ENCODE data around the gene SCAMP1. TPM values are rescaled to one million over a fixed set of nuclear protein-coding genes. Genes with fewer than 3 reads are reported as not detected.

SCAMP1 gene
- 35.3 TPM for total RNA-seq (2013)
- polyA plus RNA-seq (10 to 100 TPM in 2 of 3 donors, 1 to 10 TPM in 1; 5.4 to 52.4 (median 47.8) TPM), polyA minus RNA-seq (13.7 and 21.0 TPM in 2 replicates), total RNA-seq (27.7 to 85.5 (median 44.3) reads per million in 11 experiments)

GRCh38 chr5:78359831-78360673 lies at the start of gene SCAMP1:
Gene SCAMP1, plus strand, starts transcription at chr5:78360617. Its CDS starts 55 bp downstream, at chr5:78360672.
- DNase-seq: peak; percentile 94 to 97 (median 94)
- intact Hi-C loops (cut with micrococcal nuclease): loop anchor here (2.0 to 10.0 kb wide), 2 partner anchors 65 to 285 kb away; partner anchors contain the start of genes AP3B1 (in 2 of the 2) and LHFPL2 (in 1 of the 2)
- H3K4me1 ChIP-seq (ENCODE audit: control insufficient read depth in 1 of 2, insufficient read depth in 2 of 2, low read length in 2 of 2): peaks cover 16 to 32% of the 10 kb centered on the region in 2 donors
- peak within 1 kb of the TSS; percentile 91 to 97 (median 96) for H3K27ac Mint-ChIP-seq
- H4K20me1 ChIP-seq (ENCODE audit: insufficient read depth, low read length): peaks cover 21% of the 10 kb centered on the region
- peaks cover 0 to 2% (median 0%) of the 10 kb centered on the region in 3 donors for H3K27me3 Mint-ChIP-seq (ENCODE audit: low read depth in 3 of 3)
- no peaks in the 10 kb centered on the region for H3K36me3 ChIP-seq (replicated peaks in 1 of 2; ENCODE audit: control insufficient read depth in 1 of 2, insufficient read depth in 2 of 2, low read length in 2 of 2)
- H3K9me3 ChIP-seq (replicated peaks in 1 of 2; ENCODE audit: control insufficient read depth in 1 of 2, insufficient read depth in 1 of 2, low read length in 2 of 2): no peaks in the 10 kb centered on the region
- WGBS (ENCODE audit: insufficient coverage): under 1% methylated on average over 69 of the region's 79 CpGs
- H2AFZ ChIP-seq (ENCODE audit: insufficient read depth, low read depth, low read length, poor library complexity, severe bottlenecking): peak within 1 kb of the TSS; percentile 98
- TF ChIP-seq, protein P1, sequence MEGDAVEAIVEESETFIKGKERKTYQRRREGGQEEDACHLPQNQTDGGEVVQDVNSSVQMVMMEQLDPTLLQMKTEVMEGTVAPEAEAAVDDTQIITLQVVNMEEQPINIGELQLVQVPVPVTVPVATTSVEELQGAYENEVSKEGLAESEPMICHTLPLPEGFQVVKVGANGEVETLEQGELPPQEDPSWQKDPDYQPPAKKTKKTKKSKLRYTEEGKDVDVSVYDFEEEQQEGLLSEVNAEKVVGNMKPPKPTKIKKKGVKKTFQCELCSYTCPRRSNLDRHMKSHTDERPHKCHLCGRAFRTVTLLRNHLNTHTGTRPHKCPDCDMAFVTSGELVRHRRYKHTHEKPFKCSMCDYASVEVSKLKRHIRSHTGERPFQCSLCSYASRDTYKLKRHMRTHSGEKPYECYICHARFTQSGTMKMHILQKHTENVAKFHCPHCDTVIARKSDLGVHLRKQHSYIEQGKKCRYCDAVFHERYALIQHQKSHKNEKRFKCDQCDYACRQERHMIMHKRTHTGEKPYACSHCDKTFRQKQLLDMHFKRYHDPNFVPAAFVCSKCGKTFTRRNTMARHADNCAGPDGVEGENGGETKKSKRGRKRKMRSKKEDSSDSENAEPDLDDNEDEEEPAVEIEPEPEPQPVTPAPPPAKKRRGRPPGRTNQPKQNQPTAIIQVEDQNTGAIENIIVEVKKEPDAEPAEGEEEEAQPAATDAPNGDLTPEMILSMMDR (IDR thresholded peaks at IDR 0.05): no peak
- H3K4me3 Mint-ChIP-seq: peak within 1 kb of the TSS; percentile 96
- peaks cover 42% of the 10 kb centered on the region for H3K4me1 Mint-ChIP-seq
- peaks cover 7 to 11% of the 10 kb centered on the region in 2 donors for H3K36me3 Mint-ChIP-seq
- no peaks in the 10 kb centered on the region for H3K9me3 Mint-ChIP-seq
- peak within 1 kb of the TSS; percentile 77 to 96 for H3K27ac ChIP-seq (ENCODE audit: low read depth in 1 of 2, low read length in 2 of 2)
- peak within 1 kb of the TSS; percentile 88 for H3K9ac ChIP-seq (ENCODE audit: insufficient read depth, low read length, poor library complexity, severe bottlenecking)
- no peaks in the 10 kb centered on the region for H3K27me3 ChIP-seq (ENCODE audit: control insufficient read depth in 2 of 2, insufficient read depth in 2 of 2, low read length in 2 of 2)
- H3K4me2 ChIP-seq (replicated peaks; ENCODE audit: extremely low read depth, low read length, poor library complexity, severe bottlenecking): peak within 1 kb of the TSS; percentile 99
- H3K79me2 ChIP-seq (ENCODE audit: insufficient read depth, low read length): peaks cover 51% of the 10 kb centered on the region
- peak within 1 kb of the TSS; percentile 85 to 97 (median 92) for H3K4me3 ChIP-seq (replicated peaks in 1 of 3; ENCODE audit: low read depth in 2 of 3, low read length in 3 of 3)

DNA sequence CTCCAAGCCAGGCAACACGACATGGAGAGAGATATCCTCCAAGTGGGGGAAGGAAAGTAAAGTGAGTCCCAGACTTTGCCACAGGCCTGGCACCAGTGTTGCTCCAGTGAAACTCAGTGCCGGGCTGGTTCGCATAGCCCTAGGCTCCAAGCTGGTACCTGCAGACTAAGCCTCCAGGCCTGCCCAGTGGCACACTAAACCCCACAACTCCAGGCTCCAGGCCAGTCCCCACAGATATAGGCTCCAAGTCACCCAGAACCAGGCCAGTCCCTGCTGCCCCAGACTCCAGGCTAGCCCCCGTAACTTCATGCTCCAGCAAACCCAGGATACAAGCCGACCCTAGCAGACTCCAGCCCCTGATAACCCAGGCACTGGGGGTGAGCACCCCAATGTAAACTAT lies 42.9 kb upstream of the SCAMP1 start:
- Histone ChIP-seq H3K27ac (ENCODE audit: low read depth in 1 of 2, low read length in 2 of 2) (no peak overlapping the region), H4K20me1 (ENCODE audit: insufficient read depth, low read length) (no peaks in the 10 kb centered on the region), H3K9me3 (replicated peaks in 1 of 2; ENCODE audit: control insufficient read depth in 1 of 2, insufficient read depth in 1 of 2, low read length in 2 of 2) (no peaks in the 10 kb centered on the region), H3K4me2 (replicated peaks; ENCODE audit: extremely low read depth, low read length, poor library complexity, severe bottlenecking) (no peak overlapping the region), H2AFZ (ENCODE audit: insufficient read depth, low read depth, low read length, poor library complexity, severe bottlenecking) (no peak overlapping the region), H3K36me3 (replicated peaks in 1 of 2; ENCODE audit: control insufficient read depth in 1 of 2, insufficient read depth in 2 of 2, low read length in 2 of 2) (no peaks in the 10 kb centered on the region), H3K9ac (ENCODE audit: insufficient read depth, low read length, poor library complexity, severe bottlenecking) (no peak overlapping the region), H3K27me3 (ENCODE audit: control insufficient read depth in 2 of 2, insufficient read depth in 2 of 2, low read length in 2 of 2) (no peaks in the 10 kb centered on the region), H3K79me2 (ENCODE audit: insufficient read depth, low read length) (no peaks in the 10 kb centered on the region), H3K4me3 (replicated peaks in 1 of 3; ENCODE audit: low read depth in 2 of 3, low read length in 3 of 3) (no peak overlapping the region), H3K4me1 (ENCODE audit: control insufficient read depth in 1 of 2, insufficient read depth in 2 of 2, low read length in 2 of 2) (no peaks in the 10 kb centered on the region)
- H3K9me3 Mint-ChIP-seq: peaks cover 0 to 8% (median 0%) of the 10 kb centered on the region in 7 donors
- WGBS (ENCODE audit: insufficient coverage): no CpG with 5 or more reads among the region's 5 CpGs
- H3K27me3 Mint-ChIP-seq (ENCODE audit: low read depth in 3 of 3): peaks cover 2 to 6% (median 2%) of the 10 kb centered on the region in 3 donors
- intact Hi-C loops (cut with micrococcal nuclease): no loop called here
- H3K36me3 Mint-ChIP-seq: no peaks in the 10 kb centered on the region
- H3K4me1 Mint-ChIP-seq: peaks cover 3% of the 10 kb centered on the region
- no peak overlapping the region for H3K4me3 Mint-ChIP-seq
- TF ChIP-seq, protein P1 (IDR thresholded peaks at IDR 0.05): no peak
- H3K27ac Mint-ChIP-seq: peak overlapping the region in 1 of 7 donors; percentile 57
- DNase-seq: no peak

All from CD14-positive monocyte (primary cell).